Cardiac atrium fibroblast (primary cell): ENCODE measurements around the gene LIN37. TPM values are rescaled to one million over a fixed set of nuclear protein-coding genes. Genes with fewer than 3 reads are reported as not detected.

Source experiments
- total RNA-seq: library from RNA; depleted of rRNA; stranded (reverse); fragments of >200 nt; gene quantifications from 2 replicates; pipeline ENCODE4 v1.2.3, GENCODE V29; 2015

The LIN37 gene, protein sequence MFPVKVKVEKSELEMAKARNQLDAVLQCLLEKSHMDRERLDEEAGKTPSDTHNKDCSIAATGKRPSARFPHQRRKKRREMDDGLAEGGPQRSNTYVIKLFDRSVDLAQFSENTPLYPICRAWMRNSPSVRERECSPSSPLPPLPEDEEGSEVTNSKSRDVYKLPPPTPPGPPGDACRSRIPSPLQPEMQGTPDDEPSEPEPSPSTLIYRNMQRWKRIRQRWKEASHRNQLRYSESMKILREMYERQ
- 14.3 and 15.7 TPM in 2 replicates for total RNA-seq

GRCh38 chr19:35748106-35749020 lies at the start of gene LIN37:
Gene LIN37 (plus strand): TSS chr19:35748576. CDS start chr19:35748725, 149 bp downstream.

GRCh38 chr19:35704218-35704617 lies 44.2 kb upstream of the LIN37 start, which contains the start of gene ZBTB32:
Gene ZBTB32 (plus strand): TSS chr19:35704558. CDS start chr19:35714627, 10,069 bp downstream.

GRCh38 chr19:35717665-35718344 lies 30.6 kb upstream of the LIN37 start, which contains the start of gene KMT2B:
Gene KMT2B (plus strand): TSS chr19:35718003. CDS start chr19:35718019, 16 bp downstream.

GRCh38 chr19:35742121-35742724 lies 6.2 kb upstream of the LIN37 start, which contains the start of gene IGFLR1:
Gene IGFLR1 (minus strand): TSS chr19:35742452. CDS start chr19:35741180, 1,272 bp downstream.

GRCh38 chr19:35745328-35746086 lies 2.9 kb upstream of the LIN37 start, which contains the start of the genes PSENEN and U2AF1L4:
Gene PSENEN (plus strand): TSS chr19:35745651. CDS start chr19:35745931, 280 bp downstream.
Gene U2AF1L4 (minus strand): TSS chr19:35745418. CDS start chr19:35745391, 27 bp downstream.

DNA sequence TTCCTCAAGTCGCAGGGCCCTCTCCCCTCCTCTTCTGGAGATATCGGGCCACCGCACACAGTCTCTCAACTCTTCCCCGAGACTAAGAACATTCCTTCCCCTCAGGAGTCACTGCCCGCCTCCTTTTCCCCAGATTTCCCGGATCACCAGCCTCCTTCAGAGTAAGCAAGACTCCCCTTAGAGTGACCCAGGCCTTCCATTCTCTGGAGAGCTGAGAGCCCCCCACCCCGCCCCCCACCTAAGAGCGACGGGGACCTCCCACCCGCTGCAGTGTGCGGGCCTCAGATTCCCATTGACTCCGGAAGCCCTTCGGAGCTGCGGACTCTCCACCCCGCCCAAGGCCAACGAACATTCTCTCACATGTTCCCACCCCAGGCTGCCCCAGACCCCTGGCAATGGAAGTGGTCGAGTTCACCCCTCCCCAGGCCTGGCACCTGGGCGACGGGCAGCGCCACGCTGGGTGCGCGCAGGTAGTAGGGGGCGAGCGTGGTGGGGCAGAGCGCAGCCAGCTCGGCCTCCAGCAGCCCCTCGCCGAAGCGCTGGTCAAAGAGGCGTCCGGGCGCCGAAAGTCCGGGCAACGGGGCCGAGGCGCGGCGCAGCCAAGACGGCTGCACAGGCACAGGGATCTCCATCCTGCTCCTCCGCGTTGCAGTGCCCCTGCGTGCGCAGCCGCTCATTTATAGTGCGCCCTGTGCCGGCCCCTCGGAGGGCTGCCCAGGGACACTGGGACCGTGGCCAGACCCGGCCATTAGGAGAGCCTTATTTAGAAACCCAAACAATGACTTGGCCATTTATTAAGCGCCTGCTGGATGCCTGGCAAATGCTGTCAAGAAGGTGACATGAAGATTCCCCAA lies 8.2 kb downstream of the LIN37 start, which contains the start of gene HSPB6:
Gene HSPB6, minus strand, starts transcription at position 653 of the 854 bp plus-strand sequence. Its CDS starts 21 bp downstream, at position 632.

GRCh38 chr19:35757749-35758608 lies 9.6 kb downstream of the LIN37 start, which contains the start of gene PROSER3:
Gene PROSER3 (plus strand): TSS chr19:35758176. CDS start chr19:35758216, 40 bp downstream.

GRCh38 chr19:35775298-35776101 lies 27.1 kb downstream of the LIN37 start, which contains the start of gene ARHGAP33:
Gene ARHGAP33 (plus strand): TSS chr19:35775564. CDS start chr19:35775659, 95 bp downstream.

Other genes starting within 250 kb of the LIN37 start
- gene DMKN, start 234.9 kb upstream of the LIN37 start, total RNA-seq: 2.0 and 4.2 TPM in 2 replicates
- gene SBSN, start 220.3 kb upstream of the LIN37 start, total RNA-seq: 0.18 and 0.32 TPM in 2 replicates
- gene GAPDHS, start 215.1 kb upstream of the LIN37 start, total RNA-seq: not detected in 2 replicates
- gene TMEM147, start 202.9 kb upstream of the LIN37 start, total RNA-seq: 63.8 and 65.7 TPM in 2 replicates
- not detected in 2 replicates for gene ATP4A, start 184.9 kb upstream of the LIN37 start, total RNA-seq
- not detected in 2 replicates for gene PMIS2, start 162.4 kb upstream of the LIN37 start, total RNA-seq
- gene HAUS5, start 135.8 kb upstream of the LIN37 start, total RNA-seq: 3.4 and 4.0 TPM in 2 replicates
- 33.6 and 65.1 TPM in 2 replicates for gene RBM42, start 119.5 kb upstream of the LIN37 start, total RNA-seq
- gene ETV2, start 106.8 kb upstream of the LIN37 start, total RNA-seq: 2.3 TPM in 1 of 2 replicates, not detected in the other
- gene COX6B1, start 100.3 kb upstream of the LIN37 start, total RNA-seq: 513 and 712 TPM in 2 replicates
- gene UPK1A, start 82.1 kb upstream of the LIN37 start, total RNA-seq: not detected in 2 replicates
- gene ZBTB32, start 44.0 kb upstream of the LIN37 start, total RNA-seq: not detected in 2 replicates
- gene KMT2B, start 30.6 kb upstream of the LIN37 start, total RNA-seq: 7.6 and 11.5 TPM in 2 replicates
- gene IGFLR1, start 6.1 kb upstream of the LIN37 start, total RNA-seq: 2.4 and 2.9 TPM in 2 replicates
- gene U2AF1L4, start 3.2 kb upstream of the LIN37 start, total RNA-seq: 14.3 and 17.8 TPM in 2 replicates
- gene PSENEN, start 2.9 kb upstream of the LIN37 start, total RNA-seq: 30.3 and 37.6 TPM in 2 replicates
- 11.5 and 35.0 TPM in 2 replicates for gene HSPB6, start 8.5 kb downstream of the LIN37 start, total RNA-seq
- 1.8 and 5.0 TPM in 2 replicates for gene PROSER3, start 9.6 kb downstream of the LIN37 start, total RNA-seq
- 0.49 and 2.3 TPM in 2 replicates for gene ARHGAP33, start 27.0 kb downstream of the LIN37 start, total RNA-seq
- not detected in 2 replicates for gene PRODH2, start 64.3 kb downstream of the LIN37 start, total RNA-seq
- not detected in 2 replicates for gene NPHS1, start 103.9 kb downstream of the LIN37 start, total RNA-seq
- gene KIRREL2, start 108.3 kb downstream of the LIN37 start, total RNA-seq: 0.81 TPM in 1 of 2 replicates, not detected in the other
- 20.4 and 38.2 TPM in 2 replicates for gene APLP1, start 120.0 kb downstream of the LIN37 start, total RNA-seq
- 2.2 and 2.4 TPM in 2 replicates for gene NFKBID, start 152.0 kb downstream of the LIN37 start, total RNA-seq
- not detected in 2 replicates for gene HCST, start 154.0 kb downstream of the LIN37 start, total RNA-seq
- gene TYROBP, start 159.7 kb downstream of the LIN37 start, total RNA-seq: not detected in 2 replicates
- 5.0 and 12.1 TPM in 2 replicates for gene LRFN3, start 187.8 kb downstream of the LIN37 start, total RNA-seq
- 26.2 and 28.0 TPM in 2 replicates for gene SDHAF1, start 246.6 kb downstream of the LIN37 start, total RNA-seq